H1 (cell line): ENCODE measurements around the gene TBC1D9.

Experiments
- CTCF ChIP-seq, 3 experiments: IDR thresholded peaks; 1 replicate in 2 of 3; 2 replicates in 1 of 3; pipeline versions ENCODE4 v1.5.1 to v1.6.1; 2011; ENCODE audit warnings: low read length in 3 of 3, mild to moderate bottlenecking in 3 of 3, inconsistent platforms in 2 of 3, low read depth in 1 of 3, moderate library complexity in 1 of 3; ENCODE audit not compliant: insufficient read depth in 1 of 3; ENCODE audit errors: control extremely low read depth in 1 of 3
- RXRA ChIP-seq: IDR thresholded peaks from 2 replicates; pipeline ENCODE4 v1.6.1; 2011; ENCODE audit warnings: low read depth, mild to moderate bottlenecking, low read length, moderate library complexity; ENCODE audit not compliant: insufficient read depth
- TEAD4 ChIP-seq: IDR thresholded peaks from 2 replicates; pipeline ENCODE4 v1.6.1; 2012; ENCODE audit warnings: low read depth, low read length, inconsistent platforms, mixed read lengths

- TF ChIP-seq CTCF (IDR thresholded peaks at IDR 0.05; ENCODE audit: control extremely low read depth in 1 of 3, insufficient read depth in 1 of 3, low read depth in 1 of 3, low read length in 3 of 3) (no peak), RXRA (no peak), TEAD4 (no peak)
Observed at GRCh38 chr4:140662082-140662869, 93.9 kb downstream of the TBC1D9 start.
